H9 (cell line): Measurements from ENCODE around the gene USF3. TPM values are rescaled to one million over a fixed set of nuclear protein-coding genes. Genes with fewer than 3 reads are reported as not detected.

ENCODE experiments used
- DNase-seq: peaks from one replicate; pipeline ENCODE4 v3.0.0-alpha.2; 2017
- H2AFZ ChIP-seq: one replicate; pipeline ENCODE4 v1.6.1; 2013; ENCODE audit warnings: mild to moderate bottlenecking, low read length, control low read depth, moderate library complexity
- H2AK5ac ChIP-seq: 2 replicates; pipeline ENCODE4 v1.6.1; 2013; ENCODE audit warnings: low read length, control low read depth, mixed read lengths; ENCODE audit not compliant: insufficient read length
- H2BK120ac ChIP-seq: one replicate; pipeline ENCODE4 v1.6.1; 2013; ENCODE audit warnings: low read depth, mild to moderate bottlenecking, low read length, control low read depth, inconsistent platforms; ENCODE audit not compliant: poor library complexity, severe bottlenecking
- H2BK12ac ChIP-seq: 2 replicates; pipeline ENCODE4 v1.6.1; 2013; ENCODE audit warnings: low read length, control low read depth, mixed read lengths, low read depth; ENCODE audit not compliant: insufficient read length
- H2BK15ac ChIP-seq: 2 replicates; pipeline ENCODE4 v1.6.1; 2013; ENCODE audit warnings: low read depth, low read length, control low read depth
- H2BK20ac ChIP-seq: one replicate; pipeline ENCODE4 v1.6.1; 2013; ENCODE audit warnings: low read depth, mild to moderate bottlenecking, low read length, control low read depth, inconsistent platforms; ENCODE audit not compliant: poor library complexity, severe bottlenecking
- H2BK5ac ChIP-seq: 2 replicates; pipeline ENCODE4 v1.6.1; 2013; ENCODE audit warnings: low read length, control low read depth, mixed read lengths; ENCODE audit not compliant: insufficient read length
- H3K14ac ChIP-seq: 2 replicates; pipeline ENCODE4 v1.6.1; 2013; ENCODE audit warnings: low read length, control low read depth; ENCODE audit not compliant: insufficient read depth
- H3K18ac ChIP-seq: 2 replicates; pipeline ENCODE4 v1.6.1; 2013; ENCODE audit warnings: low read depth, mild to moderate bottlenecking, mixed read lengths, low read length, control low read depth; ENCODE audit not compliant: insufficient read length
- H3K23ac ChIP-seq: 2 replicates; pipeline ENCODE4 v1.6.1; 2013; ENCODE audit warnings: low read length, control low read depth, mixed read lengths, low read depth; ENCODE audit not compliant: insufficient read length
- H3K23me2 ChIP-seq: 2 replicates; pipeline ENCODE4 v1.6.1; 2013; ENCODE audit warnings: low read depth, mild to moderate bottlenecking, mixed read lengths, low read length, control low read depth; ENCODE audit not compliant: insufficient read length, poor library complexity, severe bottlenecking
- H3K27ac ChIP-seq: 2 replicates; pipeline ENCODE4 v1.5.1; 2013; ENCODE audit warnings: low read length, control low read depth, mixed read lengths, low read depth; ENCODE audit not compliant: insufficient read length
- H3K27me3 ChIP-seq: 2 replicates; pipeline ENCODE4 v1.6.1; 2013; ENCODE audit warnings: low read length, control low read depth, inconsistent platforms; ENCODE audit not compliant: insufficient read depth
- H3K4ac ChIP-seq: 2 replicates; pipeline ENCODE4 v1.6.1; 2013; ENCODE audit warnings: low read depth, mild to moderate bottlenecking, control low read depth, inconsistent platforms, low read length, moderate library complexity
- H3K4me1 ChIP-seq: 2 replicates; pipeline ENCODE4 v1.6.1; 2013; ENCODE audit warnings: low read length, control low read depth, inconsistent platforms; ENCODE audit not compliant: insufficient read depth
- H3K4me2 ChIP-seq: 2 replicates; pipeline ENCODE4 v1.6.1; 2013; ENCODE audit warnings: low read length, control low read depth, mixed read lengths; ENCODE audit not compliant: insufficient read length, insufficient read depth
- H3K56ac ChIP-seq: 2 replicates; pipeline ENCODE4 v1.6.1; 2013; ENCODE audit warnings: low read depth, mild to moderate bottlenecking, mixed read lengths, low read length, control low read depth; ENCODE audit not compliant: insufficient read length
- H3K79me1 ChIP-seq: 2 replicates; pipeline ENCODE4 v1.6.1; 2013; ENCODE audit warnings: low read depth, mild to moderate bottlenecking, moderate library complexity, low read length, control low read depth, inconsistent platforms; ENCODE audit not compliant: insufficient read depth, poor library complexity, severe bottlenecking
- H3K79me2 ChIP-seq: 2 replicates; pipeline ENCODE4 v1.6.1; 2013; ENCODE audit warnings: low read length, control low read depth, inconsistent platforms; ENCODE audit not compliant: insufficient read depth
- H3K9ac ChIP-seq: 2 replicates; pipeline ENCODE4 v1.6.1; 2013; ENCODE audit warnings: low read length, control low read depth, mixed read lengths; ENCODE audit not compliant: insufficient read length; ENCODE audit errors: extremely low read depth
- H3K9me3 ChIP-seq: one replicate; pipeline ENCODE4 v1.6.1; 2013; ENCODE audit warnings: low read depth, low read length, inconsistent platforms; ENCODE audit not compliant: control insufficient read depth
- H3T11ph ChIP-seq: one replicate; pipeline ENCODE4 v1.6.1; 2013; ENCODE audit warnings: mild to moderate bottlenecking, low read length, control low read depth, inconsistent platforms
- H4K20me1 ChIP-seq: one replicate; pipeline ENCODE4 v1.6.1; 2013; ENCODE audit not compliant: control insufficient read depth, insufficient read length, insufficient read depth
- H4K5ac ChIP-seq: 2 replicates; pipeline ENCODE4 v1.6.1; 2013; ENCODE audit warnings: low read depth, mild to moderate bottlenecking, mixed read lengths, low read length, control low read depth; ENCODE audit not compliant: insufficient read length
- H4K8ac ChIP-seq: replicated peaks from 2 replicates; pipeline ENCODE4 v1.6.1; 2013; ENCODE audit warnings: low read length, control low read depth, mixed read lengths, low read depth; ENCODE audit not compliant: insufficient read length
- H4K91ac ChIP-seq: 2 replicates; pipeline ENCODE4 v1.6.1; 2013; ENCODE audit warnings: low read depth, mild to moderate bottlenecking, moderate library complexity, mixed read lengths, low read length, control low read depth; ENCODE audit not compliant: insufficient read length
- H3K27ac Mint-ChIP-seq, 3 experiments: 2 replicates in 2 of 3; 3 replicates in 1 of 3; pipeline ENCODE4 v1.8.0; 2020 to 2021; ENCODE audit warnings: mixed read lengths in 3 of 3, mild to moderate bottlenecking in 1 of 3, moderate library complexity in 1 of 3
- H3K27me3 Mint-ChIP-seq: 2 replicates; pipeline ENCODE4 v1.8.0; 2021; ENCODE audit warnings: low read depth, mild to moderate bottlenecking, moderate library complexity, mixed read lengths
- H3K36me3 Mint-ChIP-seq, 3 experiments: 2 replicates in 2 of 3; 3 replicates in 1 of 3; pipeline ENCODE4 v1.8.0; 2020 to 2021; ENCODE audit warnings: low read depth in 3 of 3, mixed read lengths in 3 of 3; ENCODE audit not compliant: insufficient read depth in 1 of 3
- H3K4me1 Mint-ChIP-seq, 2 experiments: 2 replicates each; pipeline ENCODE4 v1.8.0; 2020; ENCODE audit warnings: mixed read lengths in 2 of 2
- H3K4me3 Mint-ChIP-seq, 2 experiments: 2 replicates in 1 of 2; 3 replicates in 1 of 2; pipeline ENCODE4 v1.8.0; 2020 to 2021; ENCODE audit warnings: mild to moderate bottlenecking in 2 of 2, mixed read lengths in 2 of 2, moderate library complexity in 1 of 2
- H3K9me3 Mint-ChIP-seq, 2 experiments: 2 replicates in 1 of 2; 3 replicates in 1 of 2; pipeline ENCODE4 v1.8.0; 2020; ENCODE audit warnings: mild to moderate bottlenecking in 2 of 2, mixed read lengths in 2 of 2, moderate library complexity in 1 of 2
- CTCF ChIP-seq: fragments of 200-600 bp; sonication (generic); conservative IDR thresholded peaks from 3 replicates; pipeline ENCODE4 v1.8.0; 2021; ENCODE audit warnings: antibody characterized with exemption, mild to moderate bottlenecking
- WGBS: extraction: QIAGEN DNeasy Blood & Tissue Kit; methylation state at CpG from one replicate; pipeline ENCODE4 v1.1.7; 2013; ENCODE audit warnings: missing lambda C conversion rate, low lambda C conversion rate, mixed read lengths; ENCODE audit not compliant: insufficient read length; ENCODE audit errors: extremely low coverage; 5-methylcytosine and 5-hydroxymethylcytosine counted together
- total RNA-seq: library from RNA; stranded (reverse); gene quantifications from 2 replicates; pipeline ENCODE4 v1.2.1, GENCODE V29; 2021

Gene USF3
- total RNA-seq, 1 experiment from 2014 or later = 13.8 TPM

GRCh38 chr3:113614402-113614801, 82.0 kb downstream of the USF3 start:
- Histone ChIP-seq H4K20me1 (no peaks in the 10 kb centered on the region), H3K9me3 (no peaks in the 10 kb centered on the region), H2BK12ac (no peak overlapping the region), H3K27ac (no peak overlapping the region), H3T11ph (no peak overlapping the region), H2BK5ac (no peak overlapping the region), H3K4me1 (no peaks in the 10 kb centered on the region), H3K9ac (no peak overlapping the region), H3K56ac (no peak overlapping the region), H4K91ac (no peak overlapping the region), H3K79me2 (no peaks in the 10 kb centered on the region), H3K23ac (no peak overlapping the region), H2BK15ac (no peak overlapping the region), H3K14ac (no peak overlapping the region), H3K18ac (no peak overlapping the region), H2AK5ac (no peak overlapping the region), H2BK20ac (no peak overlapping the region), H4K5ac (no peak overlapping the region), H3K4ac (no peak overlapping the region), H4K8ac (no peak overlapping the region), H3K4me2 (no peak overlapping the region), H3K27me3 (no peaks in the 10 kb centered on the region), H2AFZ (no peak overlapping the region), H2BK120ac (no peak overlapping the region), H3K79me1 (no peaks in the 10 kb centered on the region), H3K23me2 (no peaks in the 10 kb centered on the region)
- WGBS = no CpG with 5 or more reads among the region's 5 CpGs
- Mint-ChIP-seq H3K9me3 (no peaks in the 10 kb centered on the region), H3K27me3 (no peaks in the 10 kb centered on the region), H3K4me3 (no peak overlapping the region), H3K36me3 (no peaks in the 10 kb centered on the region), H3K4me1 (no peaks in the 10 kb centered on the region), H3K27ac (no peak overlapping the region; a peak in 1 of 7 replicates)
- no peak for TF ChIP-seq CTCF
- no peak for DNase-seq
